GM12801 (cell line): Measurements from ENCODE around the gene TMEM178B.

Source experiments
- CTCF ChIP-seq: IDR thresholded peaks from one replicate; pipeline ENCODE4 v1.5.1; 2011; ENCODE audit warnings: control low read depth; ENCODE audit not compliant: insufficient read length; ENCODE audit errors: extremely low read depth

TMEM178B gene

GRCh38 chr7:141466151-141466904, 392.5 kb downstream of the TMEM178B start:
- TF ChIP-seq CTCF = no peak

- no peak for TF ChIP-seq CTCF
Measured at GRCh38 chr7:141468341-141468740, 394.5 kb downstream of the TMEM178B start.

- no peak for TF ChIP-seq CTCF
Measured at GRCh38 chr7:141475679-141476078, 401.8 kb downstream of the TMEM178B start.

- no peak for TF ChIP-seq CTCF
Measured at GRCh38 chr7:141477865-141478264, 404.0 kb downstream of the TMEM178B start.

- TF ChIP-seq CTCF = no peak
Measured at GRCh38 chr7:141478845-141479244, 405.0 kb downstream of the TMEM178B start.

GRCh38 chr7:141480953-141481352, 407.1 kb downstream of the TMEM178B start:
- TF ChIP-seq CTCF = no peak

GRCh38 chr7:141481971-141482370, 408.1 kb downstream of the TMEM178B start:
- no peak for TF ChIP-seq CTCF

GRCh38 chr7:141483044-141483443, 409.2 kb downstream of the TMEM178B start:
- no peak for TF ChIP-seq CTCF
